ENCODE results near the gene HNRNPU. TPM values are rescaled to one million over a fixed set of nuclear protein-coding genes. Genes with fewer than 3 reads are reported as not detected.

HNRNPU gene
- total and polyA plus RNA-seq, 2 of the 13 experiments (the other 11 are each of a cell fraction or from before 2014, with no cell fraction given) = 101 to 508 TPM

- ATAC-seq (peak; percentile 34), FAIRE-seq (no peak), DNase-seq (ENCODE audit: low spot score) (no peak)
- H3K27ac ChIP-seq (ENCODE audit: extremely low read length, insufficient read depth, low read length) = peak overlapping the region; percentile 100
- H3K36me3 ChIP-seq (replicated peaks in 1 of 2; ENCODE audit: control insufficient read depth in 1 of 2, insufficient read depth in 2 of 2, low read length in 2 of 2) = peaks cover 4 to 30% of the 10 kb centered on the region in 2 experiments
- H4K20me1 ChIP-seq (ENCODE audit: insufficient read depth, low read length) = peaks cover 42% of the 10 kb centered on the region
- peak overlapping the region; percentile 97 to 100 (median 99) for H3K4me3 ChIP-seq (replicated peaks in 1 of 3; ENCODE audit: insufficient read depth in 1 of 3, low read depth in 2 of 3, low read length in 3 of 3)
- in situ Hi-C loops (cut with HindIII; ENCODE audit: extremely low pct_ligation_motif_present, low pct_unique_long_range_greater_than_20kb) = loop anchor here (5.0 kb wide), 2 partner anchors 109 to 179 kb away; no protein-coding TSS in a partner anchor
- ChIA-PET CTCF (ENCODE audit: low intra/inter-chr PET ratio, low total read pairs) (no interaction called here), POLR2A (interaction anchor here (0.6 to 8.0 kb wide), 11 partner anchors 18 to 228 kb away, joined by 3 to 163 read pairs (median 6); partner anchors contain the start of gene COX20)
- no peaks in the 10 kb centered on the region; a peak in 1 of 5 replicates for H3K27me3 ChIP-seq (ENCODE audit: control insufficient read depth in 1 of 2, insufficient read depth in 2 of 2, low read length in 2 of 2)
- H3K4me1 ChIP-seq (ENCODE audit: insufficient read depth, low read length) = peaks cover 54% of the 10 kb centered on the region
- peaks cover 57% of the 10 kb centered on the region for H3K79me2 ChIP-seq (ENCODE audit: insufficient read depth, low read length)
- H3K9me3 ChIP-seq (ENCODE audit: low read length) = no peaks in the 10 kb centered on the region
- no peak overlapping the region for H2AFZ ChIP-seq (ENCODE audit: low read length)
- WGBS (ENCODE audit: low lambda C conversion rate) = 1% methylated on average over 76 of the region's 92 CpGs
- intact Hi-C loops (cut with micrococcal nuclease; ENCODE audit: unreplicated experiment) = loop anchor here (1.0 to 5.0 kb wide), 5 partner anchors 28 to 211 kb away; partner anchors contain the start of genes COX20 and DESI2
- H3K9ac ChIP-seq (ENCODE audit: insufficient read depth, low read depth, low read length) = peak overlapping the region; percentile 100
- H3K4me2 ChIP-seq (ENCODE audit: low read depth, low read length) = peak overlapping the region; percentile 62
- TSS peak; percentile 59 for BruUV-seq (replicated peaks)
- TF ChIP-seq ZNF883 (CRISPR knock-in tag; IDR thresholded peaks at IDR 0.05; ENCODE audit: not compliant biosample characterization) (peak; percentile 17), SSRP1 (CRISPR knock-in tag; IDR thresholded peaks at IDR 0.05) (peak; percentile 40; the same call in 1 of the 2 replicates), ZNF446 (CRISPR knock-in tag; IDR thresholded peaks at IDR 0.05) (peak; percentile 48; the same call in 1 of the 2 replicates), ZNF670 (CRISPR knock-in tag; IDR thresholded peaks at IDR 0.05; ENCODE audit: borderline replicate concordance) (0 out of 2 replicates have a peak, but pooled peaks have one; percentile 19), ZBTB33 (CRISPR knock-in tag; IDR thresholded peaks at IDR 0.05) (no peak), RBFOX2 (IDR thresholded peaks at IDR 0.05; ENCODE audit: low read depth, low read length) (peak; percentile 92), SKIL (CRISPR knock-in tag; IDR thresholded peaks at IDR 0.05; ENCODE audit: borderline replicate concordance) (0 out of 2 replicates have a peak, but pooled peaks have one; percentile 32), JUNB (CRISPR knock-in tag; IDR thresholded peaks at IDR 0.05; ENCODE audit: borderline replicate concordance) (0 out of 2 replicates have a peak, but pooled peaks have one; percentile 55), ELF4 (CRISPR knock-in tag; IDR thresholded peaks at IDR 0.05; ENCODE audit: borderline replicate concordance) (0 out of 2 replicates have a peak, but pooled peaks have one; percentile 37), NFIC (IDR thresholded peaks at IDR 0.05; ENCODE audit: low read length) (no peak), ZNF329 (CRISPR knock-in tag; IDR thresholded peaks at IDR 0.05; ENCODE audit: low read depth) (0 out of 2 replicates have a peak, but pooled peaks have one; percentile 2), POLR2A (IDR thresholded peaks at IDR 0.05; ENCODE audit: insufficient read depth in 1 of 2, low read depth in 2 of 2, low read length in 2 of 2) (peak in 1 of 2 experiments; percentile 5; a peak in 1 of 4 replicates), HES4 (CRISPR knock-in tag; IDR thresholded peaks at IDR 0.05; ENCODE audit: borderline replicate concordance) (peak; percentile 50; the same call in 1 of the 2 replicates), RBM39 (IDR thresholded peaks at IDR 0.05; ENCODE audit: low read depth, low read length, poor library complexity, severe bottlenecking) (peak; percentile 47), ZNF138 (CRISPR knock-in tag; IDR thresholded peaks at IDR 0.05; ENCODE audit: low read depth) (0 out of 2 replicates have a peak, but pooled peaks have one; percentile 26), DR1 (CRISPR knock-in tag; IDR thresholded peaks at IDR 0.05) (no peak), MYPOP (CRISPR knock-in tag; IDR thresholded peaks at IDR 0.05) (peak; percentile 10; the same call in 1 of the 2 replicates)
Observed at GRCh38 chr1:244863491-244864252, 671 bp downstream of the HNRNPU start.

Data from HepG2 (cell line).